Lung (tissue), 12 donors: ENCODE data around the gene ANKMY2. TPM values are rescaled to one million over a fixed set of nuclear protein-coding genes. Genes with fewer than 3 reads are reported as not detected.

ENCODE experiments used
- ATAC-seq: fragments of 200-7000 bp; cut with Tn5 transposase; one replicate; pipeline ENCODE4 v1.9.1; 2020; ENCODE audit warnings: moderate number of reproducible peaks; ENCODE audit not compliant: insufficient read depth, low FRiP score
- DNase-seq, 3 donors: peaks; one replicate each; pipeline ENCODE4 v3.0.0-alpha.2; 2013 to 2017
- H3K27ac ChIP-seq, 2 donors: one replicate each; pipeline ENCODE4 v1.5.1; 2013; ENCODE audit warnings: mild to moderate bottlenecking in 2 of 2, moderate library complexity in 2 of 2, control low read depth in 1 of 2, inconsistent platforms in 1 of 2, low read depth in 1 of 2, low read length in 1 of 2
- H3K27me3 ChIP-seq, 3 donors: one replicate each; pipeline ENCODE4 v1.5.1; 2013; ENCODE audit warnings: low read length in 2 of 3; ENCODE audit not compliant: control insufficient read depth in 3 of 3, insufficient read depth in 3 of 3
- H3K36me3 ChIP-seq, 4 donors: one replicate each; pipeline ENCODE4 v1.5.1; 2013; ENCODE audit warnings: low read length in 4 of 4, mild to moderate bottlenecking in 1 of 4, moderate library complexity in 1 of 4; ENCODE audit not compliant: control insufficient read depth in 4 of 4, insufficient read depth in 4 of 4
- H3K4me1 ChIP-seq, 5 donors: one replicate each; pipeline ENCODE4 v1.5.1; 2013; ENCODE audit warnings: low read length in 5 of 5, mild to moderate bottlenecking in 2 of 5, moderate library complexity in 1 of 5; ENCODE audit not compliant: control insufficient read depth in 5 of 5, insufficient read depth in 5 of 5
- H3K4me3 ChIP-seq: one replicate; pipeline ENCODE4 v1.5.1; 2013; ENCODE audit warnings: mild to moderate bottlenecking, control low read depth, moderate library complexity
- H3K9ac ChIP-seq, 2 donors: one replicate each; pipeline ENCODE4 v1.5.1; 2013; ENCODE audit warnings: low read length in 2 of 2, control low read depth in 1 of 2; ENCODE audit not compliant: insufficient read depth in 1 of 2
- H3K9me3 ChIP-seq, 4 donors: one replicate each; pipeline ENCODE4 v1.5.1; 2013; ENCODE audit warnings: low read length in 3 of 4, mild to moderate bottlenecking in 1 of 4, moderate library complexity in 1 of 4; ENCODE audit not compliant: control insufficient read depth in 4 of 4, insufficient read depth in 3 of 4
- WGBS, 2 donors: extraction: QIAGEN DNeasy Blood & Tissue Kit; methylation state at CpG; one replicate each; pipeline ENCODE4 v1.1.7; 2013; 5-methylcytosine and 5-hydroxymethylcytosine counted together
- polyA plus RNA-seq, 2 donors: library from polyadenylated mRNA; stranded (reverse); fragments of 200-250 nt; gene quantifications; one replicate each; pipeline ENCODE4 v1.2.1, GENCODE V29; 2013
- total RNA-seq, 2 donors: library from RNA; depleted of rRNA in 1 of 2; stranded (reverse); fragments of >200 nt in 1 of 2; gene quantifications; one replicate each; pipeline ENCODE4 v1.2.1, GENCODE V29; 2014 to 2021
- TF ChIP-seq, protein P1 (sequence below): IDR thresholded peaks from 2 replicates; pipeline ENCODE4 v1.5.1; 2012; ENCODE audit warnings: mild to moderate bottlenecking; ENCODE audit errors: control extremely low read depth, extremely low read depth
- donor health status: control.
- donor health status: control.
- donor health status: Bipolar disorder and iron deficiency.
- donor health status: healthy.
- donor health status: DM: yes; HTN: yes; CAD: no.

ANKMY2 gene
- total and polyA plus RNA-seq, 4 donors = 4.9 to 26.2 (median 9.7) TPM

DNA sequence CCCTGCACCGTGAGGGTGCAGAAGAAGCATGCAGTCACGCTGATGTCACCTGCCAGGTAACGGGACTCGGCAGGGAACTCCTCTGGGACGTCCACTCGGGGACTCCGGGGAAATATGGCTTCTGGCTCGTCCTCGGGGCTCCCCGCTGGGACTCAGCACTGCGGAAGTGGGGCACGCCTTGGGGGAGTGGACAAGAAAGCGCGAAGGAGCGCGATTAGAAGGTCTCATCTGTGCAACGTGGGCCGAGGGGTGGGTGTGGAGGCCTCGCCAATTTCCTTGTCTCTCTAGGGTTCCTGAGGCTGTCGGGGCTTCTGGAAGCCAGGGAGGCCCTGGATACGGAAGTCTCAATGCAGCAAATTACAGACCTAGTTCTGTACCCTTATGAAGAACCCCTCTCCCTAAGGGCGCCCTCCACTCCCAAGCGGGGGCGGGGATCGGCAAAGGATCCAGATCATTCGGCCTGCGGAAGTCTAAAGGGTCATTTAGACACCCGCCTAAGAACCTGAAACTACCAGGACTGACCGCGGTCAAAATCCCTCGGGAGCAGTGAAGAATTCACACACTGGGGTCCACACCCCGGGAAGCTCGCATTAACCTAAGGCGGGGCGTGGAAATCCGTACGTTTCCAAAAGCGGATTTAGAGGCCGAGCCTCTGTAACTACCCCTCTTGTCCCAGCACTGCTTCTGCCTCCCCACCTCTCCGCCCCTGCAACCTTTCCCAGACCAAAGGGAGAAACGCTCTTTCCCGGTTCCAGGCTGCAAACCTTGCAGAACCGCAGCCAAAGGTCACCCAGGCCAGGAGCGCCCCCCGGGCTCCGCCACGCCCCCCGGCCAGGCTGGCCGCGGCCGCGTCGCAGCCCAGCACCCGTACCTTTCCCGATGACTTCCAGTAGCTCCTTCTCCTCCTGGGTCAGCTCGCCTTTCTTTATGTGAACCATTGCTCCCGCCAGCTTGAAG lies 640 bp downstream of the ANKMY2 start:
- TF ChIP-seq, protein P1, sequence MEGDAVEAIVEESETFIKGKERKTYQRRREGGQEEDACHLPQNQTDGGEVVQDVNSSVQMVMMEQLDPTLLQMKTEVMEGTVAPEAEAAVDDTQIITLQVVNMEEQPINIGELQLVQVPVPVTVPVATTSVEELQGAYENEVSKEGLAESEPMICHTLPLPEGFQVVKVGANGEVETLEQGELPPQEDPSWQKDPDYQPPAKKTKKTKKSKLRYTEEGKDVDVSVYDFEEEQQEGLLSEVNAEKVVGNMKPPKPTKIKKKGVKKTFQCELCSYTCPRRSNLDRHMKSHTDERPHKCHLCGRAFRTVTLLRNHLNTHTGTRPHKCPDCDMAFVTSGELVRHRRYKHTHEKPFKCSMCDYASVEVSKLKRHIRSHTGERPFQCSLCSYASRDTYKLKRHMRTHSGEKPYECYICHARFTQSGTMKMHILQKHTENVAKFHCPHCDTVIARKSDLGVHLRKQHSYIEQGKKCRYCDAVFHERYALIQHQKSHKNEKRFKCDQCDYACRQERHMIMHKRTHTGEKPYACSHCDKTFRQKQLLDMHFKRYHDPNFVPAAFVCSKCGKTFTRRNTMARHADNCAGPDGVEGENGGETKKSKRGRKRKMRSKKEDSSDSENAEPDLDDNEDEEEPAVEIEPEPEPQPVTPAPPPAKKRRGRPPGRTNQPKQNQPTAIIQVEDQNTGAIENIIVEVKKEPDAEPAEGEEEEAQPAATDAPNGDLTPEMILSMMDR = no peak
- Histone ChIP-seq H3K4me3 (peak overlapping the region; percentile 77), H3K9ac (peak overlapping the region; percentile 80 to 90), H3K27ac (peak overlapping the region; percentile 91 to 92), H3K36me3 (peaks cover 0 to 4% (median 0%) of the 10 kb centered on the region in 4 donors), H3K4me1 (peaks cover 3 to 31% (median 9%) of the 10 kb centered on the region in 5 donors), H3K9me3 (peaks cover 0 to 2% (median 0%) of the 10 kb centered on the region in 4 donors), H3K27me3 (no peaks in the 10 kb centered on the region)
- ATAC-seq (peak; percentile 22), DNase-seq (peak; percentile 57 to 76 (median 73))
- 0% methylated on average over 57 of the region's 57 CpGs for WGBS, 2 donors

DNA sequence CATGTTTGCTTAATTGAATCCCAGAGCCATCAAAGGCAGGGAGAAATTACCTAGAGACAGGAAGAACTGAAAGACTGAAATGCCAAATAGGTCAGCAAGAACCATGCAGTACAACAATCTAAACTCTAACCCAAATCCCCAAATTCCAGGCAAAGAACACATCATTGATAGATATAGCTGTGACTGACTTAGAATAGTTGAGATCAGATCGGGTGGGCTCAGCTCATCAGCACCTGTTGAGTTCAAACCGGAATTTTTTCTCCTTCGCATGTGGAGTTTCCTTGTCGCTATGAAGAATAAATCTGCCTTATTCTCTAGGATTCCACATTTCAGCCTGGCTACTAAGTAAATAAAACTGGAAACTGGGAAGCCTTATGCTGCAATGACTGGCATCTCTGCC lies 1.4 kb downstream of the ANKMY2 start:
- TF ChIP-seq, protein P1 = no peak
- H3K27me3 ChIP-seq = no peaks in the 10 kb centered on the region
- peak overlapping the region; percentile 77 for H3K4me3 ChIP-seq
- ATAC-seq (no peak), DNase-seq (no peak)
- peaks cover 3 to 31% (median 9%) of the 10 kb centered on the region in 5 donors for H3K4me1 ChIP-seq
- H3K27ac ChIP-seq = peak overlapping the region in 1 of 2 donors; percentile 91
- H3K9me3 ChIP-seq = peaks cover 0 to 2% (median 0%) of the 10 kb centered on the region in 4 donors
- WGBS, 2 donors = 64 to 82% methylated on average over 4 of the region's 4 CpGs
- peaks cover 0 to 9% (median 0%) of the 10 kb centered on the region in 4 donors for H3K36me3 ChIP-seq
- H3K9ac ChIP-seq = peak overlapping the region; percentile 80 to 90

DNA sequence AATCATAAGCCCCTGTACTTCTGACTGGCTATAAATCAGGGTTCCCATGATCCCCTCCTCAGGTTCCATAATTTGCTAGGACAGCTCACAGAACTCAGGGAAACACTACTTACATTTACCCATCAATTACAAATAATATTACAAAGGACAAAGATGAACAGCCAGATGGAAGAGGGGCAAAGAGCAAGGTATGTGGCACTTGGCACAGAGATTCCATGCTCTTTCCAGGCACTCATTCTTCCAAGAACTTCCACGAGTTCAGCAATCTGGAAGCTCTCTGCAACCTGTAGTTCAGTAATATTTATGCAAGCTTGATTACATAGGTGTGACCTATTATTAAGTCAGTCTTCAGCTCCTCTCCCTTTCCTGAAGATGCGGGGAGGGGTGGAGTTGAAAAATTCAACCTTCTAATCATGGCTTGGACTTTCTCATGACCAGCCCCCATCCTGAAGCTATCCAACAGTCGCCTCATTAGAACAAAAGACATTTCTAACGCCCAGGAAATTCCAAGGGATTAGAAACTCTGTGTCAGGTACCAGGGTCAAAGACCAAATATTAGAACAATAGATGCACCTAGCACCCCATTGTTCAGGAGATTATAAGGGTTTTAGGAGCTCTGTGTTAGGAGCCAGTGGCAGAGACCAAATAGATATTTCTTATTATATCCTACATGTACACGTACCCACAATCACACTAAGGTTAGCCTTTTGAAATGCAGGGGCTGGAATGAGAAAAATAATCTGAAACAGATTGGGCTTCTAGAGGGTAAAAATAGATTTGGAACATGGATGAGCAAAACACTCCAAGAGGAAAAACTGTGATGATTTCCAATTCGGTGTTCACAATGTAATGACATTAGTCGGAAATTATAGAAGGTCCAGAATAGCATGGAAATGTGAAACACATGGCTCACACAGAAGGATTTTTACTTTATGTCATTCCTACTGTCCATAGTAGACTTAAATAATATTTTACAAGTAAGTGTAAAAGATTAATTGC lies 7.0 kb downstream of the ANKMY2 start:
- H3K4me1 ChIP-seq = peaks cover 0 to 40% (median 15%) of the 10 kb centered on the region in 5 donors
- TF ChIP-seq, protein P1 = no peak
- ATAC-seq = no peak
- no peak overlapping the region for H3K4me3 ChIP-seq
- WGBS, 2 donors = 89 to 94% methylated on average over 7 of the region's 7 CpGs
- DNase-seq = no peak
- no peaks in the 10 kb centered on the region for H3K27me3 ChIP-seq
- H3K27ac ChIP-seq = no peak overlapping the region
- peaks cover 0 to 11% (median 5%) of the 10 kb centered on the region in 4 donors for H3K36me3 ChIP-seq
- no peak overlapping the region for H3K9ac ChIP-seq
- no peaks in the 10 kb centered on the region for H3K9me3 ChIP-seq
